OCI-LY3 (cell line): Measurements from ENCODE around the gene LRCH1.

Experiments
- EZH2phosphoT487 ChIP-seq: fragments of 200-600 bp; shearing (Covaris generic); IDR thresholded peaks from 2 replicates; pipeline ENCODE4 v1.6.1; 2018; ENCODE audit warnings: antibody characterized with exemption, mixed run types, low read depth
- TF ChIP-seq, protein P1 (sequence below): fragments of 200-600, 300-600 bp; sonication (generic); IDR thresholded peaks from 2 replicates; pipeline ENCODE4 v1.5.1; 2014; ENCODE audit warnings: antibody characterized with exemption, low read length, low read depth

DNA sequence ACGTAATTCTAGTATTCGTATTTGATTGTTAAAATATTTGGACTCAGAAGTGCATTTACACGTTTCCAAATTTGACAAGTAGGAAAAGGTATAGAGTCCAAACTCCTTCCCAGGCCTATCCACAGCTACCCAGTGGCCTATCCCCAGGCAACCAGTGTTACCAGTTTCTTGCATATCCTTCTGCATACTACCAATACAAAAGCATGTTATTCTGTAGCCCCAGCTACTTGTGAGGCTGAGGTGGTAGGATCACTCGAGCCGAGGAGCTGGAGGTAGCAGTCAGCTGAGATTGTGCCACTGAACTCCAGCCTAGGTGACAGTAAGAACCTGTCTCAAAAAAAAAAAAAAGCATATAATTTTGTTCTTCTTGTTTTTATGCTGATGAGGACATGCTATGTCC lies 67.1 kb downstream of the LRCH1 start:
- TF ChIP-seq, protein P1, sequence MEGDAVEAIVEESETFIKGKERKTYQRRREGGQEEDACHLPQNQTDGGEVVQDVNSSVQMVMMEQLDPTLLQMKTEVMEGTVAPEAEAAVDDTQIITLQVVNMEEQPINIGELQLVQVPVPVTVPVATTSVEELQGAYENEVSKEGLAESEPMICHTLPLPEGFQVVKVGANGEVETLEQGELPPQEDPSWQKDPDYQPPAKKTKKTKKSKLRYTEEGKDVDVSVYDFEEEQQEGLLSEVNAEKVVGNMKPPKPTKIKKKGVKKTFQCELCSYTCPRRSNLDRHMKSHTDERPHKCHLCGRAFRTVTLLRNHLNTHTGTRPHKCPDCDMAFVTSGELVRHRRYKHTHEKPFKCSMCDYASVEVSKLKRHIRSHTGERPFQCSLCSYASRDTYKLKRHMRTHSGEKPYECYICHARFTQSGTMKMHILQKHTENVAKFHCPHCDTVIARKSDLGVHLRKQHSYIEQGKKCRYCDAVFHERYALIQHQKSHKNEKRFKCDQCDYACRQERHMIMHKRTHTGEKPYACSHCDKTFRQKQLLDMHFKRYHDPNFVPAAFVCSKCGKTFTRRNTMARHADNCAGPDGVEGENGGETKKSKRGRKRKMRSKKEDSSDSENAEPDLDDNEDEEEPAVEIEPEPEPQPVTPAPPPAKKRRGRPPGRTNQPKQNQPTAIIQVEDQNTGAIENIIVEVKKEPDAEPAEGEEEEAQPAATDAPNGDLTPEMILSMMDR, result no peak
- TF ChIP-seq EZH2phosphoT487, result no peak
